NCI-H748 treated with DMSO at 0.1 percent for 48 hours (cell line): ENCODE results near the gene FGR.

ENCODE experiments used
- DNase-seq: peaks from one replicate; lab custom pipeline; 2025; lab: John Stamatoyannopoulos, UW

Gene FGR

GRCh38 chr1:27615346-27616192 is 19.4 kb downstream of the FGR start:
- DNase-seq = no peak

GRCh38 chr1:27614625-27615344 is 20.2 kb downstream of the FGR start:
- no peak for DNase-seq

- no peak for DNase-seq
Measured at GRCh38 chr1:27614043-27614624, 20.9 kb downstream of the FGR start.

GRCh38 chr1:27612718-27613117 is 22.3 kb downstream of the FGR start:
- no peak for DNase-seq

- DNase-seq = no peak
Measured at GRCh38 chr1:27611450-27611849, 23.5 kb downstream of the FGR start.

- no peak for DNase-seq
Measured at GRCh38 chr1:27609618-27610240, 25.3 kb downstream of the FGR start.

GRCh38 chr1:27609210-27609555 is 25.8 kb downstream of the FGR start:
- no peak for DNase-seq

GRCh38 chr1:27607239-27607804 is 27.7 kb downstream of the FGR start:
- DNase-seq = no peak

GRCh38 chr1:27606708-27607238 is 28.2 kb downstream of the FGR start:
- no peak for DNase-seq

GRCh38 chr1:27605796-27606707 is 28.9 kb downstream of the FGR start:
- peak; percentile 7 for DNase-seq

GRCh38 chr1:27605300-27605766 is 29.7 kb downstream of the FGR start:
- no peak for DNase-seq

GRCh38 chr1:27604579-27605299 is 30.2 kb downstream of the FGR start:
- no peak for DNase-seq

- DNase-seq = peak; percentile 54
Measured at GRCh38 chr1:27603681-27604578, 31.1 kb downstream of the FGR start, which contains the start of gene AHDC1. Gene AHDC1 (minus strand): TSS chr1:27604144. CDS start chr1:27552115, 52,029 bp downstream.

- no peak for DNase-seq
Measured at GRCh38 chr1:27603309-27603680, 31.7 kb downstream of the FGR start.

GRCh38 chr1:27602462-27603308 is 32.3 kb downstream of the FGR start:
- no peak for DNase-seq

GRCh38 chr1:27601771-27602461 is 33.1 kb downstream of the FGR start:
- no peak for DNase-seq

GRCh38 chr1:27601321-27601770 is 33.6 kb downstream of the FGR start:
- no peak for DNase-seq
